ENCODE measurements around the gene HRH4.

Gene HRH4, protein sequence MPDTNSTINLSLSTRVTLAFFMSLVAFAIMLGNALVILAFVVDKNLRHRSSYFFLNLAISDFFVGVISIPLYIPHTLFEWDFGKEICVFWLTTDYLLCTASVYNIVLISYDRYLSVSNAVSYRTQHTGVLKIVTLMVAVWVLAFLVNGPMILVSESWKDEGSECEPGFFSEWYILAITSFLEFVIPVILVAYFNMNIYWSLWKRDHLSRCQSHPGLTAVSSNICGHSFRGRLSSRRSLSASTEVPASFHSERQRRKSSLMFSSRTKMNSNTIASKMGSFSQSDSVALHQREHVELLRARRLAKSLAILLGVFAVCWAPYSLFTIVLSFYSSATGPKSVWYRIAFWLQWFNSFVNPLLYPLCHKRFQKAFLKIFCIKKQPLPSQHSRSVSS

DNA sequence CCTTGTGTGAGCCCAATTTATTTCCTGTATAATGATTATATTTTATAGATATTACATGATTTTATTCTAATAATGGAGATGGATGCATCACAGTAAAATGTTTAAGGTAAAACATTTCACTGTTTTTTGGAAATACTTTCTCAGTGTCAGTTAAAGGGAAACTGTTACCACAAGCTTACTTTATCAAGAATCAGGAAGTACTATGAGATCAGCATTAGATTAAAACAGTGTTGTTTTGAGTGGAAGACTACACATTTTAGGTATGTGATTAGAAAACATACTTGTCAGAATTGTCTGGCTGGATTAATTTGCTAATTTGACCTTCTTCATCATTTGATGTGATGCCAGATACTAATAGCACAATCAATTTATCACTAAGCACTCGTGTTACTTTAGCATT lies at the start of gene HRH4:
TSS of gene HRH4 (plus strand) at position 250 of the 400 bp plus-strand sequence. CDS start at position 342, 92 bp downstream.
- Histone ChIP-seq H3K27me3 (ENCODE audit: control insufficient read depth in 1 of 2, insufficient read depth in 2 of 2, low read length in 2 of 2) (no peaks in the 10 kb centered on the region), H3K36me3 (ENCODE audit: control insufficient read depth in 2 of 2, insufficient read depth in 2 of 2, low read length in 2 of 2) (no peaks in the 10 kb centered on the region), H3K4me1 (ENCODE audit: control insufficient read depth, insufficient read depth, low read length) (no peaks in the 10 kb centered on the region), H3K9ac (ENCODE audit: low read length in 2 of 2) (no peak within 1 kb of the TSS), H3K27ac (ENCODE audit: low read length) (no peak within 1 kb of the TSS), H3K9me3 (ENCODE audit: control insufficient read depth in 2 of 2, low read length in 2 of 2) (no peaks in the 10 kb centered on the region), H3K4me3 (ENCODE audit: low read length in 2 of 2) (no peak within 1 kb of the TSS)

DNA sequence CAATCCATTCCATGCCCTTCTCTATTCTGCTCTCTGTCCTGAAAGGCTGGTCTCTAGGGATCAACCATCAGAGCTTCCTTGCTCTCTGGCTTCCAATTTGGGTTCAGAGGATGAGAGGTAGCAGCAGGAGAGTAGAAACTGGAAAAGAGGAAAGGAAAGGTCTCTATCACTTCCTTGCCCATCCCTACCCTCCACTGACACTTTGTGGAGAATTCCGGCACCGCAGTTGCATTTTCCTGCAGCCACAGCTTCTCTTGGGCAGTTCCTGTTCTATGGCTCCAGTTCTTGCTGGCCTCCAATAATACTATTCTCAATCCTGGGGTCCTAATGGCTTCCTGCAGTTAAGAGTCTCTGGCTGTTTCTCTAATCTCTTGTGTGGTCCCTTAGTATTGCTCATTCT lies 47.3 kb upstream of the HRH4 start:
- H3K27me3 ChIP-seq (ENCODE audit: control insufficient read depth in 1 of 2, insufficient read depth in 2 of 2, low read length in 2 of 2) = peaks cover 0 to under 1% of the 10 kb centered on the region in 2 donors
- H3K27ac ChIP-seq (ENCODE audit: low read length) = no peak overlapping the region
- no peaks in the 10 kb centered on the region for H3K36me3 ChIP-seq (ENCODE audit: control insufficient read depth in 2 of 2, insufficient read depth in 2 of 2, low read length in 2 of 2)
- H3K9ac ChIP-seq (ENCODE audit: low read length in 2 of 2) = no peak overlapping the region
- H3K4me1 ChIP-seq (ENCODE audit: control insufficient read depth, insufficient read depth, low read length) = peaks cover 2% of the 10 kb centered on the region
- no peak overlapping the region for H3K4me3 ChIP-seq (ENCODE audit: low read length in 2 of 2)
- no peaks in the 10 kb centered on the region for H3K9me3 ChIP-seq (ENCODE audit: control insufficient read depth in 2 of 2, low read length in 2 of 2)

DNA sequence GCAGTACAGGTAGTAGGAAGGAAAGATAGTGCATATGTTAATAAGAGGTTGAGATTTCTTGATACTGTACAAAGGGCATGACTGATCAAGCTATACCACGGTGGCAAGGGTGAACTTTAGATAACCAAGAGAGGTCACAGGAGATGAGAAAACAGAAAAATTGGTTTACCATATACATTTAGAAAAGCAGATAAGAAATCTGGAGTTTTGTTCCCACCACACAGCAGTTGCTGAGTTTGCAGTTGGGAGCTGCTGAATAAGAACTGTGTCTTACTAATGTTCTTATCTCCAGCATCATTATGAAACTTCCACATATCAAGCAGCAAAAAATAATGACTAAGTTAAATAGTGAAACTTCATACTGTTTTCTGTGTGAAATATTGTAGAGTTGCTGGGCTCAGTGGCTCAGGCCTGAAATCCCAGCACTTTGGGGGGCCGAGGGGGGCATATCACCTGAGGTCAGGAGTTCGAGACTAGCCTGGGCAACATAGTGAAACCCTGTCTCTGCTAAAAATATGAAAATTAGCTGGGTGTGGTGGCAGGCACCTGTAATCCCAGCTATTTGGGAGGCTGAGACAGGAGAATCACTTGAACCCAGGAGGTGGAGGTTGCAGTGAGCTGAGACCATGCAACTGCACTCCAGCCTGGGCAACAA lies 46.0 kb upstream of the HRH4 start:
- peaks cover 2% of the 10 kb centered on the region for H3K4me1 ChIP-seq (ENCODE audit: control insufficient read depth, insufficient read depth, low read length)
- peaks cover 0 to 5% of the 10 kb centered on the region in 2 donors for H3K27me3 ChIP-seq (ENCODE audit: control insufficient read depth in 1 of 2, insufficient read depth in 2 of 2, low read length in 2 of 2)
- H3K9ac ChIP-seq (ENCODE audit: low read length in 2 of 2) = no peak overlapping the region
- no peaks in the 10 kb centered on the region for H3K36me3 ChIP-seq (ENCODE audit: control insufficient read depth in 2 of 2, insufficient read depth in 2 of 2, low read length in 2 of 2)
- H3K4me3 ChIP-seq (ENCODE audit: low read length in 2 of 2) = no peak overlapping the region
- H3K9me3 ChIP-seq (ENCODE audit: control insufficient read depth in 2 of 2, low read length in 2 of 2) = no peaks in the 10 kb centered on the region
- H3K27ac ChIP-seq (ENCODE audit: low read length) = no peak overlapping the region

DNA sequence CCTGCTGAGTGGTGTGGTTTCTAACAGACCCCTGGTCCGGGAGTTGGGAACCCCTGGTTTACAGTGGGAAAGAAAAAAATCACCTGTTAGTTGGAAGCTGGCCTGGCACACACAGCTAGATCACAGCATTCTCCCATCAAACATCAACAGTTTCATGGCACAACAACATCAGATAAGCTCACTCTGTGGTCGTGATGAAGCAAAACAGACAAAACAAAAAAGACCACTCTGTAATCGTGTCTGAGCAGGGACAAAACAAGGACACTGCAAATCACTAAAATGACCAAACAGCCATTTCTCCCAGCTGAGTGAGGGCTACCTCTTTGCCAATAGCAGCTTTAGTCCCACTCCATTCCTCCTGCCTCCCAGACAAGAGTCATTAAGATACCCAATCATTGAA lies 43.0 kb upstream of the HRH4 start:
- no peak overlapping the region for H3K9ac ChIP-seq (ENCODE audit: low read length in 2 of 2)
- peaks cover 2% of the 10 kb centered on the region for H3K4me1 ChIP-seq (ENCODE audit: control insufficient read depth, insufficient read depth, low read length)
- peaks cover under 1 to 5% of the 10 kb centered on the region in 2 donors for H3K27me3 ChIP-seq (ENCODE audit: control insufficient read depth in 1 of 2, insufficient read depth in 2 of 2, low read length in 2 of 2)
- no peak overlapping the region for H3K4me3 ChIP-seq (ENCODE audit: low read length in 2 of 2)
- H3K36me3 ChIP-seq (ENCODE audit: control insufficient read depth in 2 of 2, insufficient read depth in 2 of 2, low read length in 2 of 2) = no peaks in the 10 kb centered on the region
- no peak overlapping the region for H3K27ac ChIP-seq (ENCODE audit: low read length)
- H3K9me3 ChIP-seq (ENCODE audit: control insufficient read depth in 2 of 2, low read length in 2 of 2) = no peaks in the 10 kb centered on the region

DNA sequence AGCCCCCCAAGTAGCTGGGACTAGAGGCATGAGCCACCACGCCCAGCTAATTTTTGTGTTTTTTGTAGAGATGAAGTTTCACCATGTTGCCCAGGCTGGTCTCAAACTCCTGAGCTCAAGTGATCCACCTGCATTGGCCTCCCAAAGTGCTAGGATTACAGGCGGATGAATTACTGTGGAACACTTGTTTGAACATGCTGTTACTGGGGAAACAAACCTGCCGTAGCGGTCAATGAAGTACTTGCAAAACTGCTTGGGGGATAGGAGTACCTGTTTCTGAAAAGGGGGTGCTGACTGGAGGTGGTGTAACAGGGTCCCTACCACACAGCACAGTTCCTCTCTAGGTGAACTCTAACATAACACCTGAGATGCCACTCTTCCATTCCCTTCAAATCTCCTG lies 39.9 kb upstream of the HRH4 start:
- Histone ChIP-seq H3K27me3 (ENCODE audit: control insufficient read depth in 1 of 2, insufficient read depth in 2 of 2, low read length in 2 of 2) (peaks cover 7 to 8% of the 10 kb centered on the region in 2 donors), H3K9me3 (ENCODE audit: control insufficient read depth in 2 of 2, low read length in 2 of 2) (no peaks in the 10 kb centered on the region), H3K4me3 (ENCODE audit: low read length in 2 of 2) (no peak overlapping the region), H3K27ac (ENCODE audit: low read length) (no peak overlapping the region), H3K9ac (ENCODE audit: low read length in 2 of 2) (no peak overlapping the region), H3K36me3 (ENCODE audit: control insufficient read depth in 2 of 2, insufficient read depth in 2 of 2, low read length in 2 of 2) (no peaks in the 10 kb centered on the region), H3K4me1 (ENCODE audit: control insufficient read depth, insufficient read depth, low read length) (peaks cover 2% of the 10 kb centered on the region)

DNA sequence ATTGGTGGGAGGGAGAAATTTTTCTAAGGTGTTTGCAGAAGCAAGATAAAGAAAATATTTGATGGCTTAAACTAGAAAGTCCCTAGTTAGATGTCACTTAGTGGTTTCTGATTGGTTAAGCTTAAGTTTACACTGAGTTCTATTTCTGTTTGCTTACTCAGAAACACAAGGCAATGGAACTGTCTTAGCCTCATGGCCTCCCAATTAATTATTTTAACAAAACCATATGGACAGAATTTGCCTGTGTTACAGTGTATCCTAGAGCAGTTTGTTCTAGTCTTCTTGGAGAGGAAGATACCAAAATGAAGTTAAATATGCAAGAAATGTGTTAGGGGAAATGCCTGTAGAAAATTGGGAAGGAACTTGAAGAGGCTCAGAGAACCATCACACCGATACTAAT lies 38.6 kb upstream of the HRH4 start:
- H3K4me1 ChIP-seq (ENCODE audit: control insufficient read depth, insufficient read depth, low read length) = peaks cover 4% of the 10 kb centered on the region
- H3K27ac ChIP-seq (ENCODE audit: low read length) = no peak overlapping the region
- H3K4me3 ChIP-seq (ENCODE audit: low read length in 2 of 2) = no peak overlapping the region
- H3K9me3 ChIP-seq (ENCODE audit: control insufficient read depth in 2 of 2, low read length in 2 of 2) = no peaks in the 10 kb centered on the region
- no peaks in the 10 kb centered on the region for H3K36me3 ChIP-seq (ENCODE audit: control insufficient read depth in 2 of 2, insufficient read depth in 2 of 2, low read length in 2 of 2)
- H3K9ac ChIP-seq (ENCODE audit: low read length in 2 of 2) = no peak overlapping the region
- peaks cover 7 to 8% of the 10 kb centered on the region in 2 donors for H3K27me3 ChIP-seq (ENCODE audit: control insufficient read depth in 1 of 2, insufficient read depth in 2 of 2, low read length in 2 of 2)

DNA sequence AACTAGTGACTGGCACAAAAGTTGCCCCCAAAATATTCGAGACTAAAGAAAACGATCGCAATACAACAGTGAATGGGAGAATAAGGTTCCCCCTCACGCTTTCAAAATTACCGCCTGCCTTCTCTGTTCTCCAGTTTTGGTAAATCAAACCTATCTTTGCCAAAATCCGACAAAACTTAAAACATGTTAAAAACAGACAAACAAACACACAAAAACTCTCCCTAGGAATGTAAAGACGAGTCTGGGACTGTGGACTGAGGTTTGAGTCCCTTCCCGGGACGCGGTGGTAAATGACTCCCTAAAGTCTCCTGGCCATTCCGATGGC lies 34.4 kb upstream of the HRH4 start:
- Histone ChIP-seq H3K9ac (ENCODE audit: low read length in 2 of 2) (peak overlapping the region; percentile 76), H3K36me3 (ENCODE audit: control insufficient read depth in 2 of 2, insufficient read depth in 2 of 2, low read length in 2 of 2) (no peaks in the 10 kb centered on the region), H3K27ac (ENCODE audit: low read length) (peak overlapping the region; percentile 72), H3K9me3 (ENCODE audit: control insufficient read depth in 2 of 2, low read length in 2 of 2) (no peaks in the 10 kb centered on the region), H3K4me1 (ENCODE audit: control insufficient read depth, insufficient read depth, low read length) (peaks cover 11% of the 10 kb centered on the region), H3K4me3 (ENCODE audit: low read length in 2 of 2) (peak overlapping the region; percentile 86 to 93), H3K27me3 (ENCODE audit: control insufficient read depth in 1 of 2, insufficient read depth in 2 of 2, low read length in 2 of 2) (peaks cover 2 to 8% of the 10 kb centered on the region in 2 donors)

DNA sequence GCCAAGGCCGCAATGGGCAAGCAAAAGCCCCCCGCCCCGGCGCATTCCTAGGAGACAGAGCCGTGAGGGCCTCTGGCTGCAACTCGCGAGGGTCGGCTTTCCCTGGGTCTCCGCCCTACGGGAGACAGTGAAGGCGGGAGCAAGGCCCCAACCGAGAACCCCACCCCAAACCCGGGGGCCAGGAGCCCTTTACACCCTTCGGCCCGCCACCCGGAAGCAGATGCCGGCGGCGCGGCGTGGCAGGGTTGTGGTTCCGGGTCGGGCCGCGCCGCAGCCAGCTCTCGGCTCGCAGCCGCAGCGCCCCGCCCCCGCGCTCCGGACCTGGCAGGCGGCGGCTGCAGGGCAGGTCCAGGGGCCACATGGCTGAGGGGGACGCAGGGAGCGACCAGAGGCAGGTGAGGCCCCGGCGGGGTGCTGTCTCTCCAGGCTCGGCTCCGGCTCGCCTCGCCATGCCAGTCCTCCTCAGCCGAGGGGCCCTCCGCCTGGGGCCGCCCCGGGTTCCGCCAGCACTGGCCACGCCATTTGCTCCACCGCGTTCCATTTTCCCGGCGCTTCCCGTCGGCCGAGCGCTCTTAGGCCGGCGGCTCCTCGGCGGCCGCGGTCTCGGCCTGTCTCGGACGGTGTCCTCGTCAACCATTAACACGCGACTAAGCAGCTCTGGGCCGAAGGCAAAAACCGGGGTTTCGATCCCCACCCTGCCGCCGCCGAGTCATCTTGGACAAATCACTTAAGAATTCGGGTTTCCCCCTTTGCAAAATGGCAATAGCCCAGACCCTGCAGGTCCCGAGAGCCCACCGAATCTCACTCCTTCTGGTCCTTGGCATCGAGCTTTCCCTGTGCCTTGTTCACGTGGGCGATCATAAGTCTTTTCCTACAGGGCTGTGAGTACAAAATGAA lies 33.8 kb upstream of the HRH4 start, which contains the start of gene IMPACT:
TSS of gene IMPACT (plus strand) at position 273 of the 897 bp plus-strand sequence. CDS start at position 360, 87 bp downstream.
- Histone ChIP-seq H3K36me3 (ENCODE audit: control insufficient read depth in 2 of 2, insufficient read depth in 2 of 2, low read length in 2 of 2) (peaks cover 0 to 2% of the 10 kb centered on the region in 2 donors), H3K4me1 (ENCODE audit: control insufficient read depth, insufficient read depth, low read length) (peaks cover 11% of the 10 kb centered on the region), H3K27ac (ENCODE audit: low read length) (peak within 1 kb of the TSS; percentile 72), H3K27me3 (ENCODE audit: control insufficient read depth in 1 of 2, insufficient read depth in 2 of 2, low read length in 2 of 2) (peaks cover 2 to 8% of the 10 kb centered on the region in 2 donors), H3K9me3 (ENCODE audit: control insufficient read depth in 2 of 2, low read length in 2 of 2) (no peaks in the 10 kb centered on the region), H3K4me3 (ENCODE audit: low read length in 2 of 2) (peak within 1 kb of the TSS; percentile 86 to 93), H3K9ac (ENCODE audit: low read length in 2 of 2) (peak within 1 kb of the TSS; percentile 76)

DNA sequence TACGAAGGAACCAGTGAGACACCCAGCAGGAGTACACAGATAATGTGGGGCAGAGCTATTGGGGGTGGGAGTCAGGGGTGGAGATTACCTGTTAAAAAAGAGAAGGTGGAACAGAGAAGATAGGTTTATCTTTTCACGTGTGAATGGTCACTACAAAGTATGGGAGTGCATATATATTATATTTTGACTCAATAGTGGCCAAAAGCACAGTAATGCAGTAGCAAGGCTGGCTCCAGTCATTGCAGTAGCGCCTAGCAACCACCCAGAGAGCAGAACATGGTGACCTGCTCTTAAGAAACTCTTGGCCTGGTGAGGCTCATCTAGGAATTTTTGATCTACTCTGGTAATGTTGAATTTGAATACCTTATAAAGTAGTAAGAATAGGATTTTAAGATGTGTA lies 33.0 kb upstream of the HRH4 start:
- Histone ChIP-seq H3K27ac (ENCODE audit: low read length) (no peak overlapping the region), H3K27me3 (ENCODE audit: control insufficient read depth in 1 of 2, insufficient read depth in 2 of 2, low read length in 2 of 2) (peaks cover 2 to 7% of the 10 kb centered on the region in 2 donors), H3K9me3 (ENCODE audit: control insufficient read depth in 2 of 2, low read length in 2 of 2) (no peaks in the 10 kb centered on the region), H3K9ac (ENCODE audit: low read length in 2 of 2) (peak overlapping the region in 1 of 2 donors; percentile 76), H3K4me1 (ENCODE audit: control insufficient read depth, insufficient read depth, low read length) (peaks cover 11% of the 10 kb centered on the region), H3K36me3 (ENCODE audit: control insufficient read depth in 2 of 2, insufficient read depth in 2 of 2, low read length in 2 of 2) (peaks cover 0 to 4% of the 10 kb centered on the region in 2 donors), H3K4me3 (ENCODE audit: low read length in 2 of 2) (peak overlapping the region; percentile 86 to 93)

DNA sequence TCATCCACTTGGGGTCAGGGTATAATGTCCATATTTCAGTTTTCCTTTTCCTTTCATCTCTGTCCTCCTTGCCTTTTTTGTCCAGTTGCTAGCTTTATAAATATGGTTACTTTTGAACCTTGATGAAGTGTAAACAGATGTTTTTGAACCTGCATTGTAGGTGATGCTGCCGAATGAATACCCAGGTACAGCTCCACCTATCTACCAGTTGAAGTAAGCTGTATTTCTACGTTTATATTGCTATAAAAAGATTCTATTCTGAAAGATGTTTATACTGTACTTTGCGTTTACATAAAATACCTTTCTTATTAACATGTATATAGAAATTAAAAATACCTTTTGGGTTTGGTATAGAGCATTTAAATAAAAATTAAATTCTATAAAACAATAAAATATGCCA lies 31.7 kb upstream of the HRH4 start:
- no peak overlapping the region for H3K4me3 ChIP-seq (ENCODE audit: low read length in 2 of 2)
- peaks cover 2 to 4% of the 10 kb centered on the region in 2 donors for H3K27me3 ChIP-seq (ENCODE audit: control insufficient read depth in 1 of 2, insufficient read depth in 2 of 2, low read length in 2 of 2)
- no peak overlapping the region for H3K27ac ChIP-seq (ENCODE audit: low read length)
- H3K4me1 ChIP-seq (ENCODE audit: control insufficient read depth, insufficient read depth, low read length) = peaks cover 11% of the 10 kb centered on the region
- H3K36me3 ChIP-seq (ENCODE audit: control insufficient read depth in 2 of 2, insufficient read depth in 2 of 2, low read length in 2 of 2) = peaks cover 0 to 7% of the 10 kb centered on the region in 2 donors
- H3K9me3 ChIP-seq (ENCODE audit: control insufficient read depth in 2 of 2, low read length in 2 of 2) = no peaks in the 10 kb centered on the region
- H3K9ac ChIP-seq (ENCODE audit: low read length in 2 of 2) = no peak overlapping the region

Data from stomach smooth muscle (tissue), 2 donors.